IMR-90 (cell line): ENCODE data around the gene CD34. TPM values are rescaled to one million over a fixed set of nuclear protein-coding genes. Genes with fewer than 3 reads are reported as not detected.

Experiments
- ATAC-seq: fragments of 200-7000 bp; cut with Tn5 transposase; 2 replicates; pipeline ENCODE4 v1.9.1; 2020; ENCODE audit warnings: low read depth, mild to moderate bottlenecking, moderate library complexity
- BruUV-seq: library from RNA; stranded (reverse); fragments of 400-500 nt; replicated peaks from 2 replicates; lab custom pipeline; 2021; lab: Mats Ljungman, UMichigan
- CTCF ChIA-PET: fragments of 300-600 bp; formaldehyde crosslinking; extraction: SDS; loops from one replicate; lab custom pipeline; 2021; ENCODE audit warnings: antibody characterized with exemption; lab: Yijun Ruan, JAX
- POLR2A ChIA-PET: fragments of 300-600 bp; sonication (Branson Sonifier 250); formaldehyde crosslinking; loops from one replicate; lab custom pipeline; 2022; ENCODE audit warnings: antibody characterized with exemption; ENCODE audit not compliant: unreplicated experiment; lab: Charles Lee
- DNase-seq: peaks from one replicate; pipeline ENCODE4 v3.0.0; 2013
- H2AFZ ChIP-seq: replicated peaks from 2 replicates; pipeline ENCODE3; 2013; ENCODE audit warnings: low read length, mild to moderate bottlenecking; ENCODE audit not compliant: poor library complexity
- H2AK5ac ChIP-seq: 2 replicates; pipeline ENCODE4 v1.6.1; 2013; ENCODE audit warnings: low read depth, low read length, inconsistent platforms
- H2AK9ac ChIP-seq: replicated peaks from 2 replicates; pipeline ENCODE3; 2013; ENCODE audit warnings: mild to moderate bottlenecking, low read depth, low read length, moderate library complexity; ENCODE audit not compliant: poor library complexity
- H2BK120ac ChIP-seq: 2 replicates; pipeline ENCODE4 v1.6.1; 2013; ENCODE audit warnings: low read depth, low read length, inconsistent platforms
- H2BK15ac ChIP-seq: 3 replicates; pipeline ENCODE4 v1.6.1; 2013; ENCODE audit warnings: low read depth, low read length, inconsistent platforms
- H2BK20ac ChIP-seq: 2 replicates; pipeline ENCODE4 v1.6.1; 2013; ENCODE audit warnings: low read depth, mild to moderate bottlenecking, inconsistent platforms, low read length, moderate library complexity
- H2BK5ac ChIP-seq: 2 replicates; pipeline ENCODE4 v1.6.1; 2013; ENCODE audit warnings: mild to moderate bottlenecking, low read depth, low read length, inconsistent platforms; ENCODE audit not compliant: poor library complexity, severe bottlenecking
- H3K14ac ChIP-seq: replicated peaks from 2 replicates; pipeline ENCODE4 v1.6.1; 2013; ENCODE audit warnings: low read depth, low read length, inconsistent platforms
- H3K18ac ChIP-seq: 2 replicates; pipeline ENCODE4 v1.6.1; 2013; ENCODE audit warnings: low read depth, low read length, control low read depth
- H3K23ac ChIP-seq: 2 replicates; pipeline ENCODE4 v1.6.1; 2013; ENCODE audit warnings: low read depth, low read length, inconsistent platforms
- H3K27ac ChIP-seq: 2 replicates; pipeline ENCODE4 v1.5.1; 2013; ENCODE audit warnings: mild to moderate bottlenecking, control low read depth, low read length; ENCODE audit not compliant: insufficient read depth
- H3K27me3 ChIP-seq: 2 replicates; pipeline ENCODE4 v1.6.1; 2013; ENCODE audit warnings: low read length; ENCODE audit not compliant: control insufficient read depth, insufficient read depth
- H3K36me3 ChIP-seq: 2 replicates; pipeline ENCODE4 v1.6.1; 2013; ENCODE audit warnings: low read length, mixed read lengths; ENCODE audit not compliant: control insufficient read depth, insufficient read depth
- H3K4ac ChIP-seq: 2 replicates; pipeline ENCODE4 v1.6.1; 2013; ENCODE audit warnings: low read depth, low read length, inconsistent platforms
- H3K4me1 ChIP-seq: 2 replicates; pipeline ENCODE4 v1.6.1; 2013; ENCODE audit warnings: low read length, mixed read lengths; ENCODE audit not compliant: control insufficient read depth, insufficient read depth
- H3K4me2 ChIP-seq: 2 replicates; pipeline ENCODE4 v1.6.1; 2013; ENCODE audit warnings: low read depth, mild to moderate bottlenecking, control low read depth, low read length, moderate library complexity
- H3K4me3 ChIP-seq: 2 replicates; pipeline ENCODE4 v1.5.1; 2013; ENCODE audit warnings: low read depth, mild to moderate bottlenecking, control low read depth, low read length, moderate library complexity; ENCODE audit not compliant: insufficient read depth
- H3K56ac ChIP-seq: 2 replicates; pipeline ENCODE4 v1.6.1; 2013; ENCODE audit warnings: low read length, inconsistent platforms; ENCODE audit not compliant: insufficient read depth; ENCODE audit errors: extremely low read depth
- H3K79me1 ChIP-seq, 2 experiments: 2 replicates each; pipeline ENCODE4 v1.6.1; 2013; ENCODE audit warnings: low read length in 2 of 2, inconsistent platforms in 1 of 2, low read depth in 1 of 2
- H3K9ac ChIP-seq: 2 replicates; pipeline ENCODE4 v1.6.1; 2013; ENCODE audit warnings: low read depth, low read length, control low read depth
- H3K9me1 ChIP-seq: 2 replicates; pipeline ENCODE4 v1.6.1; 2013; ENCODE audit warnings: low read length, inconsistent platforms; ENCODE audit not compliant: insufficient read depth
- H3K9me3 ChIP-seq: 2 replicates; pipeline ENCODE4 v1.6.1; 2013; ENCODE audit warnings: low read length; ENCODE audit not compliant: control insufficient read depth, insufficient read depth
- H4K20me1 ChIP-seq: 2 replicates; pipeline ENCODE4 v1.6.1; 2013; ENCODE audit warnings: low read length, inconsistent platforms; ENCODE audit not compliant: insufficient read depth
- H4K5ac ChIP-seq: 2 replicates; pipeline ENCODE4 v1.6.1; 2013; ENCODE audit warnings: mild to moderate bottlenecking, low read depth, low read length, control low read depth
- H4K8ac ChIP-seq, 2 experiments: 2 replicates each; pipeline ENCODE4 v1.6.1; 2013; ENCODE audit warnings: low read depth in 2 of 2, low read length in 2 of 2, control low read depth in 1 of 2, inconsistent platforms in 1 of 2
- H4K91ac ChIP-seq: 2 replicates; pipeline ENCODE4 v1.6.1; 2013; ENCODE audit warnings: low read depth, low read length, inconsistent platforms; ENCODE audit not compliant: insufficient read depth
- MAFK ChIP-seq: IDR thresholded peaks from 2 replicates; pipeline ENCODE4 v1.6.1; 2012; ENCODE audit warnings: low read depth, low read length, improper control_type of control experiment
- MAZ ChIP-seq: IDR thresholded peaks from 2 replicates; pipeline ENCODE4 v1.6.1; 2012; ENCODE audit warnings: low read depth, mild to moderate bottlenecking, low read length, improper control_type of control experiment, moderate library complexity, borderline replicate concordance
- MXI1 ChIP-seq: IDR thresholded peaks from 2 replicates; pipeline ENCODE4 v1.6.1; 2012; ENCODE audit warnings: low read depth, mild to moderate bottlenecking, low read length, moderate library complexity, borderline replicate concordance
- NFE2L2 ChIP-seq: fragments of 150-350 bp; IDR thresholded peaks from 2 replicates; pipeline ENCODE4 v1.6.1; 2016; ENCODE audit warnings: low read depth, mild to moderate bottlenecking, low read length
- RAD21 ChIP-seq: IDR thresholded peaks from 2 replicates; pipeline ENCODE4 v1.6.1; 2012; ENCODE audit warnings: low read length, improper control_type of control experiment
- WGBS, 2 experiments: methylation state at CpG; one replicate each; pipeline versions ENCODE4 v1.1.5 to v1.1.7; 2013; ENCODE audit warnings: missing lambda C conversion rate in 2 of 2; ENCODE audit not compliant: insufficient read length in 1 of 2; ENCODE audit errors: extremely low coverage in 2 of 2; 5-methylcytosine and 5-hydroxymethylcytosine counted together
- dilution Hi-C: fragments of 300-500 bp; cut with HindIII; formaldehyde crosslinking; loops from one replicate; pipeline ENCODE4 v1.14.3; 2018; ENCODE audit warnings: low sequenced_read_pairs; ENCODE audit not compliant: unreplicated experiment
- in situ Hi-C: fragments of 300-500 bp; cut with MboI; formaldehyde crosslinking; loops from 3 replicates; pipeline ENCODE4 v1.14.3; 2019; ENCODE audit warnings: low sequenced_read_pairs, inconsistent platforms, mixed read lengths
- intact Hi-C: fragments of 100-400 bp; cut with micrococcal nuclease; formaldehyde crosslinking; loops from 2 replicates; pipeline ENCODE4 v1.10.0; 2022
- polyA plus RNA-seq, 3 experiments: library from polyadenylated mRNA; depleted of rRNA; stranded (reverse); fragments of >200 nt; gene quantifications; 2 replicates each; pipeline ENCODE4 v1.2.3, GENCODE V29; 2012; ENCODE audit warnings: low replicate concordance in 1 of 3
- total RNA-seq: library from RNA; depleted of rRNA; stranded (reverse); fragments of >200 nt; gene quantifications from 2 replicates; pipeline ENCODE4 v1.2.3, GENCODE V29; 2012

Gene CD34
- total and polyA plus RNA-seq, 2 of the 4 experiments (the other 2 are of a cell fraction), result 0.14 TPM; not detected in 1

DNA sequence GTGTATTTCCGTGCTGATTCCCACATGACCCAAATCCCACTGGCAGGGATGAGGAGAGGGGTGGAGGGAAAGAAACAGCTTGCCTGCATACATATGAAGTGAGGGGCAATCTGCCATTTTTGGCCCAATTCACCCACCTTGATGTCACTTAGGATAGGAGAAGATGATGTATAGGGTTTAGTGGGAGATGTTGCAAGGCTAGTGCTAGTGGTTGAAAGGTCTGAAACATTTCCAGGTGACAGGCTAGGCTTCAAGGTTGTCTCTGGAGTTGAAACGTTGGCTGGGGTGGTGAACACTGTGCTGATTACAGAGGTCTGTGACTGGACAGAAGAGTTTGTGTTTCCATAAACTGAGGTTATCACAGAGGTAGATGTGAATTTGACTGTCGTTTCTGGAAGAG, 12.1 kb downstream of the CD34 start:
- no peaks in the 10 kb centered on the region for H3K4me1 ChIP-seq
- no peaks in the 10 kb centered on the region for H3K36me3 ChIP-seq
- H2AK9ac ChIP-seq, result no peak overlapping the region
- H4K20me1 ChIP-seq, result no peaks in the 10 kb centered on the region
- peaks cover 5% of the 10 kb centered on the region; the same call in 1 of the 2 replicates for H3K27me3 ChIP-seq
- no peak overlapping the region for H2AK5ac ChIP-seq
- no peak overlapping the region for H3K18ac ChIP-seq
- no peak overlapping the region for H3K14ac ChIP-seq
- H2AFZ ChIP-seq, result no peak overlapping the region
- no peak overlapping the region for H2BK120ac ChIP-seq
- TF ChIP-seq MXI1 (no peak), NFE2L2 (no peak), MAFK (no peak), MAZ (no peak), RAD21 (no peak)
- H3K23ac ChIP-seq, result 0 out of 2 replicates have a peak overlapping the region, but pooled peaks have one; percentile 5
- H3K79me1 ChIP-seq, result no peaks in the 10 kb centered on the region
- H4K91ac ChIP-seq, result no peak overlapping the region
- no TSS peak for BruUV-seq
- H2BK15ac ChIP-seq, result no peak overlapping the region
- H3K56ac ChIP-seq, result no peak overlapping the region
- ChIA-PET CTCF (interaction anchor here (0.9 to 1.6 kb wide), 2 partner anchors 14 to 65 kb away, joined by 3 to 5 read pairs; no protein-coding TSS in a partner anchor), POLR2A (no interaction called here)
- no peak overlapping the region for H3K4me2 ChIP-seq
- H3K9me3 ChIP-seq, result no peaks in the 10 kb centered on the region
- dilution Hi-C loops, result no loop called here
- H4K5ac ChIP-seq, result no peak overlapping the region
- no peaks in the 10 kb centered on the region for H3K9me1 ChIP-seq
- ATAC-seq (no peak), DNase-seq (no peak)
- no peak overlapping the region for H3K4ac ChIP-seq
- in situ Hi-C loops, result no loop called here
- 57% methylated on average over 1 of the region's 3 CpGs; no CpG with 5 or more reads in 1 of the 2 experiments for WGBS, 2 experiments
- no peak overlapping the region for H3K27ac ChIP-seq
- H3K4me3 ChIP-seq, result no peak overlapping the region
- H2BK5ac ChIP-seq, result no peak overlapping the region
- no peak overlapping the region for H2BK20ac ChIP-seq
- intact Hi-C loops, result no loop called here
- no peak overlapping the region for H3K9ac ChIP-seq
- no peak overlapping the region for H4K8ac ChIP-seq
